GM12874 (cell line): ENCODE measurements around the gene ARHGEF9.

Experiments
- TF ChIP-seq, protein P1 (sequence below): IDR thresholded peaks from 2 replicates; pipeline ENCODE4 v1.5.1; 2011; ENCODE audit warnings: low read depth, mild to moderate bottlenecking, control low read depth, low read length, moderate library complexity; ENCODE audit not compliant: insufficient read depth

ARHGEF9 gene

GRCh38 chrX:63686878-63687714 is 97.9 kb downstream of the ARHGEF9 start:
- TF ChIP-seq, protein P1, sequence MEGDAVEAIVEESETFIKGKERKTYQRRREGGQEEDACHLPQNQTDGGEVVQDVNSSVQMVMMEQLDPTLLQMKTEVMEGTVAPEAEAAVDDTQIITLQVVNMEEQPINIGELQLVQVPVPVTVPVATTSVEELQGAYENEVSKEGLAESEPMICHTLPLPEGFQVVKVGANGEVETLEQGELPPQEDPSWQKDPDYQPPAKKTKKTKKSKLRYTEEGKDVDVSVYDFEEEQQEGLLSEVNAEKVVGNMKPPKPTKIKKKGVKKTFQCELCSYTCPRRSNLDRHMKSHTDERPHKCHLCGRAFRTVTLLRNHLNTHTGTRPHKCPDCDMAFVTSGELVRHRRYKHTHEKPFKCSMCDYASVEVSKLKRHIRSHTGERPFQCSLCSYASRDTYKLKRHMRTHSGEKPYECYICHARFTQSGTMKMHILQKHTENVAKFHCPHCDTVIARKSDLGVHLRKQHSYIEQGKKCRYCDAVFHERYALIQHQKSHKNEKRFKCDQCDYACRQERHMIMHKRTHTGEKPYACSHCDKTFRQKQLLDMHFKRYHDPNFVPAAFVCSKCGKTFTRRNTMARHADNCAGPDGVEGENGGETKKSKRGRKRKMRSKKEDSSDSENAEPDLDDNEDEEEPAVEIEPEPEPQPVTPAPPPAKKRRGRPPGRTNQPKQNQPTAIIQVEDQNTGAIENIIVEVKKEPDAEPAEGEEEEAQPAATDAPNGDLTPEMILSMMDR = peak; percentile 60; the same call in 1 of the 2 replicates

- TF ChIP-seq, protein P1 = no peak
These were observed 104.6 kb downstream of the ARHGEF9 start for GRCh38 chrX:63680423-63680822.

GRCh38 chrX:63679432-63679831 is 105.6 kb downstream of the ARHGEF9 start:
- TF ChIP-seq, protein P1 = no peak

- TF ChIP-seq, protein P1 = no peak
These were observed 109.3 kb downstream of the ARHGEF9 start for GRCh38 chrX:63675716-63676115.

DNA sequence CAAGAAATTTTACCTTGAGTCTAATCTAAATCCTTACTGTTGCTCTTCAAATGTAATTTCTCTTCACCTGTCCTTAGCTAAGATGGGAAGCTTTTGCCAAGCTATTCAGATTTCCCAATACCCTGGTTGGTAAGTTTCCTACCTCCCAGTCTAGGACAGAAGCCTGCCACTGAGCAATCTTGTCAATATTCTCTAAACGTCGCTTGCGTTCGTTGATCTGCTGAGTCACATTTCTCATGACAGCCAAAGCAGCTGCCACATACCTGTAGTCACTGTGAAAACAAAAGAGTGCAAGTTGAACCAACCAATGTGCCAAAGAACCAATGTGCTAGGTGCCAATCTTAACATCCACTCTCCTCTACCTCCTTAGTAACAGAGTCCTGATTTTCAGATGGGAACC is 111.1 kb downstream of the ARHGEF9 start:
- TF ChIP-seq, protein P1 = no peak

DNA sequence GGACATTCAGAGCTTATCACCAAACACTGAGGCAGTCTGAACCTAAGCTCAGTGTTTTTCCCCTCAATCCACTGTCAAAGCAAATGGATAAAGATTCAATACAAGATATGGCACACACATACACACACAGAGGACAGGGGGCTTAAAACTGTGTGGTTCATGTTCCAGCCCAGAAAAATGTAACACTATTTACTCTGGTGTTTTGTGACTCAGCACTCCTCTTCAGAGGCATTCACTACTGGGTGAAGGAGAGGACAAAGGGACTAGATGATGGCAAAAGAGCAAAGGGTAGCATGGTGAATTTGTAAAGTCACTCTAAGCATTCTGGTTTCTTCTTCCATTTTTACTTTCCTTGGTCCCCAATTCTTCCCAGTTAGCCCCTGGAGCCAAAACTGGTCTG is 120.3 kb downstream of the ARHGEF9 start:
- TF ChIP-seq, protein P1 = no peak

- TF ChIP-seq, protein P1 = no peak
These were observed 120.9 kb downstream of the ARHGEF9 start for GRCh38 chrX:63664083-63664482.
